HepG2 (cell line): ENCODE measurements around the gene DENND4A. TPM values are rescaled to one million over a fixed set of nuclear protein-coding genes. Genes with fewer than 3 reads are reported as not detected.

Experiments
- AHDC1 ChIP-seq: sonication (generic); formaldehyde crosslinking; IDR thresholded peaks from 2 replicates; pipeline ENCODE4 v1.5.1; 2020; ENCODE audit warnings: mild to moderate bottlenecking, missing genetic modification reagents, borderline replicate concordance
- ATAD3A ChIP-seq: sonication (generic); formaldehyde crosslinking; IDR thresholded peaks from 2 replicates; pipeline ENCODE4 v1.4.0; 2020; ENCODE audit warnings: missing genetic modification reagents
- ATF4 ChIP-seq, 2 experiments: fragments of 450-650 bp in 1 of 2; sonication (generic) in 1 of 2; formaldehyde crosslinking; IDR thresholded peaks; 2 replicates each; pipeline versions ENCODE4 v1.5.0 to v1.8.0; 2020 to 2022; ENCODE audit warnings: mild to moderate bottlenecking in 1 of 2, missing genetic modification reagents in 1 of 2
- IKZF1 ChIP-seq: fragments of 450-650 bp; IDR thresholded peaks from 2 replicates; pipeline ENCODE4 v1.7.1; 2016
- SNAPC2 ChIP-seq: sonication (generic); formaldehyde crosslinking; IDR thresholded peaks from 2 replicates; pipeline ENCODE4 v1.8.1; 2022; ENCODE audit warnings: mild to moderate bottlenecking, missing genetic modification reagents
- TBL1XR1 ChIP-seq: fragments of 150-350 bp; IDR thresholded peaks from 2 replicates; pipeline ENCODE4 v1.6.1; 2014; ENCODE audit warnings: borderline replicate concordance, low read length; ENCODE audit not compliant: partially characterized antibody
- ZNF142 ChIP-seq: sonication (generic); formaldehyde crosslinking; IDR thresholded peaks from 2 replicates; pipeline ENCODE4 v1.4.0; 2020; ENCODE audit warnings: missing genetic modification reagents
- ZNF430 ChIP-seq: sonication (generic); formaldehyde crosslinking; IDR thresholded peaks from 2 replicates; pipeline ENCODE4 v1.9.0; 2021; ENCODE audit warnings: mild to moderate bottlenecking, missing genetic modification reagents
- ZNF775 ChIP-seq: sonication (generic); formaldehyde crosslinking; IDR thresholded peaks from 2 replicates; pipeline ENCODE4 v1.4.0; 2020; ENCODE audit warnings: missing genetic modification reagents, mild to moderate bottlenecking, moderate library complexity, borderline replicate concordance
- polyA plus RNA-seq, 8 experiments: library from polyadenylated mRNA; depleted of rRNA in 3 of 8; stranded (reverse) in 7 of 8; unstranded in 1 of 8; fragments of >200 nt; fragmentation: Illumina TruSeq in 4 of 8; extraction: Trizol in 4 of 8; gene quantifications; 2 replicates each; pipeline versions ENCODE4 v1.2.1 to v1.2.3, GENCODE V29; 2011 to 2016; ENCODE audit warnings: low read depth in 4 of 8, missing spikeins in 1 of 8, mixed read lengths in 1 of 8; ENCODE audit not compliant: insufficient read depth in 1 of 8
- total RNA-seq, 5 experiments: library from RNA; depleted of rRNA; stranded (reverse); fragments of >200 nt; fragmentation: Illumina TruSeq; extraction: Trizol; gene quantifications; 2 replicates each; pipeline ENCODE4 v1.2.3, GENCODE V29; 2016; ENCODE audit warnings: low read depth in 1 of 5
- TF ChIP-seq, protein P1 (sequence below): sonication (generic); formaldehyde crosslinking; IDR thresholded peaks from 2 replicates; pipeline ENCODE4 v1.4.0; 2020; ENCODE audit warnings: missing genetic modification reagents, borderline replicate concordance

The DENND4A gene
- total and polyA plus RNA-seq, 2 of the 13 experiments (the other 11 are each of a cell fraction or from before 2014, with no cell fraction given) = 13.2 to 18.6 TPM

DNA sequence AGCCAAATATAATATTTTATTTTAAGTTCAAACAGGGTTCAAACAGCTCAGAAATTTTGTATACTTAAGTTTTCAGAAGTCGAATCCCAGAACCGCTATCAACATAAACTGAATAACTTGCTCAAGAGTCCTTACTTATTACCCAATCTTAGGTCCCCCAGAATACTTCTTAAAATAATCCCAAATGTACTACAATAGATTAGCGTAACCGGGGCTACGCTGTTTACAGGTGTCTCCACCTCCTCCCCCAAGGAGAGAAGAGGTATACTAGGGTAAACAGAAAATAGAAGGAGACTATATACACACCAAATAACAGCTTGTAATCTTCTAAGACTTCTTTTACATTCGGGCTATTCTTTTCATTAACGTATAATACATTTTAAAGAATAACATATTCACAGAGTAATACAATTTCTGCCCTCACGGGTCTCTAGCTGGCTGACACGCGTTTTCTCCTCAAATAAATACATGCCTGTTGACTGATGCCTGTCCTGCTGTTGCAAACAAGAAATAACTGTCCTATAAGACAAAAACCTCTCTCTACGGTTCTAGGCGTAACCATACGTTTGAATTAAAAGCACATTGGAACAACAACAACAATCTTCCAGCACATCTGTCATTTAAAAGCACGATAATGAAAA lies 1.3 kb downstream of the DENND4A start (continued):
- TF ChIP-seq ATF4 (CRISPR knock-in tag; IDR thresholded peaks at IDR 0.05) (no peak), ZNF775 (CRISPR knock-in tag) (no peak), ZNF430 (CRISPR knock-in tag) (no peak), AHDC1 (CRISPR knock-in tag) (no peak), TBL1XR1 (no peak), SNAPC2 (CRISPR knock-in tag) (no peak), IKZF1 (no peak), ZNF142 (CRISPR knock-in tag) (no peak), ATAD3A (CRISPR knock-in tag) (no peak)
- TF ChIP-seq, protein P1, sequence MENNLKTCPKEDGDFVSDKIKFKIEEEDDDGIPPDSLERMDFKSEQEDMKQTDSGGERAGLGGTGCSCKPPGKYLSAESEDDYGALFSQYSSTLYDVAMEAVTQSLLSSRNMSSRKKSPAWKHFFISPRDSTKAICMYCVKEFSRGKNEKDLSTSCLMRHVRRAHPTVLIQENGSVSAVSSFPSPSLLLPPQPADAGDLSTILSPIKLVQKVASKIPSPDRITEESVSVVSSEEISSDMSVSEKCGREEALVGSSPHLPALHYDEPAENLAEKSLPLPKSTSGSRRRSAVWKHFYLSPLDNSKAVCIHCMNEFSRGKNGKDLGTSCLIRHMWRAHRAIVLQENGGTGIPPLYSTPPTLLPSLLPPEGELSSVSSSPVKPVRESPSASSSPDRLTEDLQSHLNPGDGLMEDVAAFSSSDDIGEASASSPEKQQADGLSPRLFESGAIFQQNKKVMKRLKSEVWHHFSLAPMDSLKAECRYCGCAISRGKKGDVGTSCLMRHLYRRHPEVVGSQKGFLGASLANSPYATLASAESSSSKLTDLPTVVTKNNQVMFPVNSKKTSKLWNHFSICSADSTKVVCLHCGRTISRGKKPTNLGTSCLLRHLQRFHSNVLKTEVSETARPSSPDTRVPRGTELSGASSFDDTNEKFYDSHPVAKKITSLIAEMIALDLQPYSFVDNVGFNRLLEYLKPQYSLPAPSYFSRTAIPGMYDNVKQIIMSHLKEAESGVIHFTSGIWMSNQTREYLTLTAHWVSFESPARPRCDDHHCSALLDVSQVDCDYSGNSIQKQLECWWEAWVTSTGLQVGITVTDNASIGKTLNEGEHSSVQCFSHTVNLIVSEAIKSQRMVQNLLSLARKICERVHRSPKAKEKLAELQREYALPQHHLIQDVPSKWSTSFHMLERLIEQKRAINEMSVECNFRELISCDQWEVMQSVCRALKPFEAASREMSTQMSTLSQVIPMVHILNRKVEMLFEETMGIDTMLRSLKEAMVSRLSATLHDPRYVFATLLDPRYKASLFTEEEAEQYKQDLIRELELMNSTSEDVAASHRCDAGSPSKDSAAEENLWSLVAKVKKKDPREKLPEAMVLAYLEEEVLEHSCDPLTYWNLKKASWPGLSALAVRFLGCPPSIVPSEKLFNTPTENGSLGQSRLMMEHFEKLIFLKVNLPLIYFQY (CRISPR knock-in tag) = 0 out of 2 replicates have a peak, but pooled peaks have one; percentile 18
